GM18858 (cell line): ENCODE data around the gene CFAP92.
"Not testable (repeated sequence)": the region's sequence is repeated elsewhere in the genome, so short reads cannot be mapped to it uniquely, and the experiment has no call there.

Source experiments
- ATAC-seq: cut with Tn5 transposase; IDR thresholded peaks from one replicate; pipeline ENCODE4 v1.9.1; 2021; ENCODE audit not compliant: unreplicated experiment

Gene CFAP92

DNA sequence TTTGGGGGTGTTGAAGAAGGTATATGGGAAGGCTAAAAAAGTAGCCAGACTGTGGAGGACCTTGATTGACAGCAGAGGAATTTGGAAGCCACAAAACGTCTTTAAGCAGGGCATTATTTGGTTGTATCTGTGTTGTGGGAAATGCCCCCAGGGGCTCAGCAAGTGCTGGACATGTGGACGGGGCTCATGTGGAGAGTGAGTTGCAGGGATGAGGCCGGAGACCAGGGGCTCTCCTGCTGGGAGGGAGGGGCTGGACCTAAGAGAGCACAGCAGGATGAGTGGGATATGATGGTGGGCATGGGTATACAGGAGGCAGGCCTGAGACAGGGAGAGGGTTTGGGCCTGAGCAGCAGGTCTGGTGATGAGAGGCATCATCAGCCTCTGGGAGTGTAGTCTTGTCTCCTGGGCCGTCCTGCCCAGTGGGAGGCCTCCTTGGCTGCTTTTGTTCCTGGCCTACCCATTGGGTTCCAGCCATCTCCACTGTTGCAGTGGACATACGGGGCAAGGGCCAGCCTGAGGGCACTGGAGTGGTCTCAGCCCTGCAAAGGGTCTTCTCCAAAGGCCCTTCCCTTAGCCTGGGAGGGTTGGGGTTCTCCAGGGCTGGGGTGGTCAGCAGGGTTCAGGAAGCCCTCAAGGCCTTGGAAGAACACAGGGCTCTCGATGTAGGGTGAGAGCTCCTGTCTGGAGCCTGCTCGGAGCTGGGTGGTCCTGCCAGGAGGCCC lies 86.9 kb downstream of the CFAP92 start:
- ATAC-seq: no peak

DNA sequence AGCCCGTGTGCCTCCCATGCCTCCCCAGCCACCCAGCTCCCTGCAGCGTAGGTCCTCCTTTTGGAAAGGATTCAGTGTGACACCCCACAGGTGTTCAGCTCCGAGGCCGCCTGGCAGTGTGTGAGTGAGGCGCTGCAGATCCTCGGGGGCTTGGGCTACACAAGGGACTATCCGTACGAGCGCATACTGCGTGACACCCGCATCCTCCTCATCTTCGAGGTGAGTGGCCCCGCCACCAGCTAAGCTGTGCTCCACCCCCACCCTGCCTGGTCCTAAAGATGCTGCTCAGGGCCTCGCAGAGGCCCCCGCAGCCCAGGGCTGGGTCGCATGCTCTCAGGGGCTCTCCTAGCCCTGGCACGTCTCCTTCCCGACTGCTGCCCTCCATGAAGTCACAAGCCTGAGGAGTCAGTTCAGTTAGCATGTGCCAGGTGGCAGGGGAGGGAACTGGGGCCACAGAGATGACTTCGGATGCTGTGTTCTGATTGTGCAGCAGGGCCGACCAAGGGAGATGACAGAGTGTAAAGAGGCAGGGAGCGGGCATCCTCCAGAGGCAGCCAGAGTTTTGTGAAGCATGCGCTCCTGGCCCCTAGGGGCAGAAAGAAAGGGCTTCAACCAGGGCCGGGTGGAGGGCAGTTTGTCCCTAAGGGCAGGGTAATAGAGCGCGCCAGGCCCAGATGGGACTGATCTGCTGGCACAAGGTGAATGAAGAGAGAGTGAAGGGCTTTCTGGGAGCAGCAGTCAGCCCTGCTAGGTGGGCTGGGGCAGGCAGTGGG lies 87.7 kb downstream of the CFAP92 start:
- no peak for ATAC-seq

DNA sequence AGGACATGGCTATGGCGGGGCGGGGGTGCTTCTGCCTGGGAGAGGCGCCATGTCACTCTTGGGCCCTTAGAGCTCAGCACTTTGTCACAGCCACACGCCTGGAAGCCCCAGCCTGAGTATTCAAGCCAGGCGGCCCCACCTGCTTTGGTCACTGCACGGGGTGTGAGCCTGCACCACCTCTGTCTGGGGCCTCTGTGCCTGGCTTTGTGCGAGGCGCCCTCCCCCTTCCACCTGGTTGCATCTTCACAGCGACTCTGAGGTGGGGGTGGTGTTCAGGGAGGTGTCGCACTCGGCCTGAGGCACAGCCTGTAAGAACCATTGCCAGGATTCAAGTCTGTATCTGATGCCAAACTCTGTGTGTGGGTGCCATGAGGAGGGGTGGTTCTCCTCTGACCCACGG lies 90.4 kb downstream of the CFAP92 start:
- no peak for ATAC-seq

DNA sequence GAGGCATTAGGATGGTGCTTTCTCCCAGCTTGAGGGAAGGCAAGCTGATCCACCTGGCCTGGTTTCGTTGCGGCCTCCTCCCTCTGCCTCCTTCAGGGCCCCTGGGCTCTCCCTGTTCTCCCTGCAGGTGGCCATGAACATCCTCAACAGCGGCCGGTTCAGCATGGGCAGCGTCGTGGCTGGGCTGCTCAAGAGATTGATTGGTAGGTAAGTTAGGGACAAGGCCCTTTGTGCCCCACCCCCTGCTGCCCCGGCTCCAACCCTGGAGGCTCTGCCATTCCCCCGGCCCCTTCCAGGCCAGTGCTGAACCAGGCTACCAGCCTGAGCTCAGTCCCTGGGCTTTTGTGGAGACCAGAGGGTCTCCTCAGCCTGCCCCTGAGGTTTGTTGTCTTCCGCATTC lies 91.5 kb downstream of the CFAP92 start:
- ATAC-seq: no peak

DNA sequence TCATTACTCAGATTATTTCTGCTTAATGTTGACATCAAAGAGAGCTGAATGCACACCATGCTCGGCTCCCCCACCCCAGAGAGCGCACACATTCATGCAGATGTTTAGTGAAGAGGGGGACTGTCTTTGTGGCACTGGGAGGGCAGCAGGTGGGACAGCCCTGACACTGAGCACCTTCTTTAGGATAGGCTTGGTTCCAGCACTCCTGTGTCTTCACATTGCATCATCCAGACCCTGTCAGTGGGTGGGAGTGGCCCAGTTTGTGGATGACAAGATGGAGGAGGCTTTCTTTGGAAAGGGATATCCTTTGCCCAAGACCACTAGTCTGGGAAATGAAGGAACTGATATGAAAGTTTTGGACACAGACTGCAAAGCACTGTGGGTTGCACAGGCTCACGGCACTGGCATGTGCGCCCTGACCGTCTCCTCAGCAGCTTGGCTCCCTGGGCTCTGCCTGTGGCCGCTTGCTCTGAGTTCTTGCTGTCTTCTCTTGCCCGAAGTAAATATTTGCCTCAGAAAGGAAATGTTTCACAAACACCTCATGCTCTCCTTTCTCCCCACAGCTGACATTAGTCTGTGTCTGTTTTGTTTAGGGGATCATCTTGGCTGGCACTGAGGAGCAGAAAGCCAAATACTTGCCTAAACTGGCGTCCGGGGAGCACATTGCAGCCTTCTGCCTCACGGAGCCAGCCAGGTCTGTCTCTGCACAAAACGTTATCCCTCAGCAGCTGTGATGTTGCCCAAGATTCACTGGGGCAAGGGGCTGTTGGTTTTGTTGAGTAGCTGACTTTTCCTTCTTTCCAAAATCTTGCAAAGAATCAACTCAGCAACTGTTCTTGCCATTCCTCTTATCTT lies 97.8 kb downstream of the CFAP92 start:
- no peak for ATAC-seq

DNA sequence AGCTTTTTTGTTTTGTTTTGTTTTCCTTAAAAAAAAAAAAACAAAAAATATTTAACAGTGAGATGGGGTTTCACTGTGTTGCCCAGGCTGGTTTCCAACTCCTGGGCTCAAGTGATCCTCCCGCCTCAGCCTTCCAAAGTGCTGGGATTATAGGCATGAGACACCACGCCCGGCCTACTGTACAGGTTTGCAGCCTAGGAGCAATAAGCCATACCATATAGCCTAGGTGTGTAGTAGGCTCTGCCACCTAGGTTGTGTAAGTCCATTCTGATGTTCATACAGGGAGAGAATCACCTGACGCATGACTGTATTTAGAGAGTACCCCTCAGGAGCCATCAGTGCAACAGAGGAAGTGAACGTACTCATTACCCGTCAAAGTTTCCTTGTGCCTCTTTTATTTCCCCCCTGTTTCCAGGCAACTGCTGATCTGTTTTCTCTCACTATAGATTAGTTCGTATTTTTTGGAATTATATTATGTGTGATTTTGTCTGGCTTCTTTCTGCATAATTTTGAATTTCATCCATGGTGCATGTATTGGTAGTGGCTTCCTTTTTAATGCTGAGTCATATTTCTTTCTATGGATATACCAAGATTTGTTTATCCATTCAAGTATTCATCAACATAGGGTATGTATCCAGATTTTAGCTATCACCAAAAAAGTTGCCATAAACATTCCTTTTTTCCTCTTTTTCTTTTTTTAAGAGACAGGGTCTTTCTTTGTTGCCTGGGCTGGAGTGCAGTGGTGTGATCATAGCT lies 104.6 kb downstream of the CFAP92 start:
- no peak for ATAC-seq

DNA sequence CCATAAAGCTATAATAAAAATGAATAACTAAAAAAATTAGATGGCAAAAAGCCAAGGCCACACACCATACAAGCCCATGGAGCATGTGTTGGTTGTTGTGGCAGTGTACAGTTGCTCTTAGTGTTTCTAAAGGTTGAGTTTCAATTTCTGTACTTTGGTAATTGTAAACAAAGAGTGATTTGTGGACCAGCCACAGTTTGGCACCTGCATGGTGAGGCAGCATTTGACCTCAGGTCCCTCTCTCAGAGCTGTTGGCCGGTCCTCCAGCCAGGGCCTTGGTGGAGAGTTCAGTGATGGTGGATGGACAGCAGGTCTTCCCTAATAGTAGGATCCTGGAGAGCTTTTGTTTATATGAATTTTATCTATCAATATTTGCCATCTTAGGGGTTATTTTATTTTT lies 108.9 kb downstream of the CFAP92 start:
- ATAC-seq: no peak

DNA sequence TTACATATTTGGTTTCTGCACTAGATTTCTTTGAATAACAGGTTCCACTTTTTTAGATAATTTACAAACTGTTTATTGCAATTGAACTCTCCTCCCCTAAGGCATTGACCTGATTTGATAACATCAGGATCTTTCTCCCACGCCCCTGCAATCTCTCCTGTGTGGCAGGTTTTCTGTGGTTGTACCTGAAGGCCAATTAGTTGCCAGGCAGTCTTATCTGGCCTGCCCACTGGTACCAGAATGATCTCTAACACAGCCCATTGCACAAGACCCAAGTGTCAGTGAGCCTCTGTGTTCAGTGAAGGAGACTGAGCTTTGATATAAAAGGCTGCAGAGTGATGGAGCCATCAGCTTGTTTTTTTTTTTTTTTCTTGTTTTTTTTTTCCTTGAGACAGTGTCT lies 111.2 kb downstream of the CFAP92 start:
- ATAC-seq: no peak

DNA sequence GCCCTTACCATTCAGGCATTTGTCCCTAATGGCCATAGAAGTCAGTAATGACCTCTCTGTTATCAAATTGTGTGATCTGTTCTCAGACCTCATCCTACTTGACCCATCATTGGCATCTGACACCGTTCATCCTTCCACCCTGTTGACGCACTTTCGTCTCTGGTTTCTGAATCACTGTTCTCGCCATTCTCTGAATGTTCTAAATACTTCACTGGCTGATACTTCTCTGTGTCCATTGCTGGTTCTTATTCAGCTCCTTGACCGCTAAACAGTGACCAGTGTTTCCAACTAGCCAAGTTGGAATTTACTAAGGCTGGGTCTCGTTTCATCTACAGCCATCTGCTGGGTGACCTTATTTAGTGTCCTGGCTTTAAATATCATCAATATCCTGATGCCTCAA lies 112.3 kb downstream of the CFAP92 start:
- no peak for ATAC-seq

DNA sequence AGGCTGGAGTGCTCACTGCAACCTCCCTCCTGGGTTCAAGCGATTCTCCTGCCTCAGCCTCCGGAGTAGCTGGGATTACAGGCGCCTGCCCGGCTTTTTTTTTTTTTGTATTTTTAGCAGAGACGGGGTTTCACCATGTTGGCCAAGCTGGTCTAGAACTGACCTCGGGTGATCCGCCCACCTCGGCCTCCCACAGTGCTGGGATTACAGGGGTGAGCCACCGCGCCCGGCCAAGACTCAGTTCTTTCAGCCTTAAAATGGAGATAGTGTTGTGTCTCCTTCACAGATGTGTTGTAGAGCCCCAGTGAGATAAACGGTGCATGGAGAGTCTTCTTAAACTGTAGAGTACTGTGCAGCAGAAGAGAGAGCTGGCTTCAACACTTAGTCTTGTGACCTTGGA lies 113.4 kb downstream of the CFAP92 start:
- ATAC-seq: not testable (repeated sequence)

DNA sequence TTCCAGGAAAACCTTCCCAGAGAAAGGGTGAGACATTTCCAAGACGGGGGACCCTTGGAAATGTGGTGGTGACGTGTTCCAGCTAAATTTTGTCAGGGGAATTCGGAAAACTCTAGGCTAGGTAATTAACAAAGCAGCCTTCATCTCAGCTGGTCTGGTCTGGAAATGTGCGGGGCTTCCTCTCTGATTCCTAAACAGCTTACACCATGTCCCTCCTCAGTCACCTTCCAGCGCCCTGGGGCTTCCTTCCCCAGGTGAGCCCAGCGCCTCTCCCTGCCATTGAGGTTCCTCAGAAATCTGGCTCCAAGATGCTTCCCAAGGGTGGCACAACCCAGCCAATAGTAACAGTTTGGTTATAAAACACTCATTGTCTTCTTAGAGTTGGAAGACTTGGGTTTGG lies 113.9 kb downstream of the CFAP92 start:
- no peak for ATAC-seq

DNA sequence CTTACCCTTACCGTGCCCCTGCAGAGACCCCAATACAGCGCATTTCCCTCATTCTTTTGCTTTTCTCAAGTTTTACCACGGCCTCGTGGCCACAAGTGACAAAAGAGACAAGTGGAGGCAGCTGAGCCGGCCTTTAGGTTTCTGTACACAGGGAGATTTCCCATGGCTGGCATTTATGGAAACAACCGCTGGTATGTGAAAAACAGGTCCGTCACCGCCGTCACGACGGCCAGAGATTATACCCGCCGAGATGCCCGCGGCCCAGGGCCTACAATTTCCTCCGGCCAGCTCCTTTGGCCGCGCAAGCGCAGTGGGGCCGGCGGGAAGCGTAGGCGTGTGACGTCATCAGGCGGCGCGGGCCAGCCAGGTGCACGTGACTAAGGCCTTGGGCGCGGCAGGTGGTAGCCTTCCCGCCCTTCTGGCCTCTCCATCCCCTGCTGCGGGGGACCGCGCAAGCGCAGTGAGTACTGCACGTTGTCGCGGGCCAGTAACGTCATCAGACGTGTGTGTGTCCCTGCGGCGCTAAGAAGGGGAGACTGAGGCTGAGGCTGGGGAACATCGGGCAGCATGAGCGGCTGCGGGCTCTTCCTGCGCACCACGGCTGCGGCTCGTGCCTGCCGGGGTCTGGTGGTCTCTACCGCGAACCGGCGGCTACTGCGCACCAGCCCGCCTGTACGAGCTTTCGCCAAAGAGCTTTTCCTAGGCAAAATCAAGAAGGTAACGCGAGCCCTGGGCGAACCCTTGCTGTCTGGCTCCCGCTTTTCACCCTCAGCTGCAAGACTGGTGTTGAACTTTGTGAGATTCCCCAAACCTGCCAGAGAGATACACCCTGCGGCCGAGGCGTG lies 114.5 kb downstream of the CFAP92 start, which contains the start of gene ACAD9:
Gene ACAD9, plus strand, starts transcription at position 496 of the 845 bp plus-strand sequence. Its CDS starts 72 bp downstream, at position 568.
- ATAC-seq: peak; percentile 79

DNA sequence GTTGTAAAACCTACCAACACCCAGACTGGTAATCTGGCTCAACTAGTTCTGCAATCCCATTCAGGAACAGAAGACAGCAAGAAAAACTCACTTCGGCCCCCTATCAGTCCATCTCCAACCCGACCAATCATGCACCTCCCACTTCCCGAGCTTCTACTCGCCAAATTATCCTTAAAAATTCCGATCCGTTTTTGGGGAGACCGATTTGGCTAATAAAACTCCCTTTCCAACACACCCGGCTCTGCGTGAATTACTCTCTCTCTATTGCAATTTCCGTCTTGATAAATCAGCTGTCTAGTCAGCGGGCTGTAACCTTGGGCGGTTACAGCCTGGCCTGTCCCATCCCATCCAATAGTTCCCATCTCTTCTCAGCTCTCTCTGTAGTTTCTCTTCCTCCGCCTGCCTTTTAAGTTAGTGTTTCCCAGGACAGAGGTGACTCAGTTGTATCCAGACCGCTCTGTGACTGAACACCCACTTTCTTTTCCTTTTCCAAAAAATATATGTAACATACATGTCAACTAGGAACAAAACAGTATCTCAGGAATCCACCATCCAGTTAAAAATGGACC lies 115.2 kb downstream of the CFAP92 start:
- peak; percentile 15 for ATAC-seq

DNA sequence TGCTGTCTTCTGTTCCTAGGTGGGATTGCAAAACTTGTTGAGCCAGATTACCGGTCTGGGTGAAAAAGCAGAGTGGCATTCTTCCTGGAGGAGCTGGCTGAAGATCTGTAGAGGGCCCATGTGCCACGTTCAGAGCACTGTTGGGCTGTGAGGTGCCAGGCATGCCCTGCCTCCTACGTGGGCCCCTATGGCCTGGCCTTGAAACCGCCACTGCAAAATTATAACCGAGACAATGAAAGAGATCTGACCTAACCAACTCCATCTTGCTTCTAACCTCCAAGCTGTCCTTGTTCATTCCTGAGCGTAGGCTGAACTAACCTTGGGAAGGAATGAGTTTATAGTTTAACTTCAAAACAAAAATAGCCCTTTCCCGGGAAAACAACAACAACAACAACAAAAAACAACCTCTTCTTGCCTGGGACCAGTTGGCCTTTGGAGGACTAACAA lies 115.8 kb downstream of the CFAP92 start:
- ATAC-seq: no peak

DNA sequence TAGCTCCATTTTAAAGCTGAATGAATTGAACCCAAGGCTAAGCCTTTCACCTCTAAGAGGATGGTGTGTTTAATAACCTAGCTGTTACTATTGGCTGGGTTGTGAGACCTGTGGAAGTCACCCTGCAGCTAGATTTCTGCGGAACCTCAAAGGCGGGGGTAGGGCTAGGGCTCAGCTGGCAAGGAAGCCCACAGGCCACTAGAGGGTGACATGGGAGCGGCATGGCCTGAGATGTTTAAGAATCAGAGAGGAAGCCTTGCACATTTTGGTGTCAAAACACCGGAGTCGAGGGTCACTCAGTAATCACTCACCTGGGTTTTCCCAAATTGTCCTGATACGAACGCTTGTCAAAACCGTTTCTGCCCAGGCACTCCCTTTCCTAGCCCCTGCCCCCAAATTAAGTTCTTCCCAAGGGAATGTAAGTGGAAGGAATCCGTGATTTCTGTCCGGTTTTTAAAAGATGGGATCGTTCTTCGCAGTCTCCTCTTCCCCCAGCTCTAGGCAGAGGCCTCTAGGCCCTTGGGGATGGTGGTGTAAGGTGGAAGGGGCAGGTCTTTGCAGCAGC lies 118.2 kb downstream of the CFAP92 start:
- ATAC-seq: no peak

DNA sequence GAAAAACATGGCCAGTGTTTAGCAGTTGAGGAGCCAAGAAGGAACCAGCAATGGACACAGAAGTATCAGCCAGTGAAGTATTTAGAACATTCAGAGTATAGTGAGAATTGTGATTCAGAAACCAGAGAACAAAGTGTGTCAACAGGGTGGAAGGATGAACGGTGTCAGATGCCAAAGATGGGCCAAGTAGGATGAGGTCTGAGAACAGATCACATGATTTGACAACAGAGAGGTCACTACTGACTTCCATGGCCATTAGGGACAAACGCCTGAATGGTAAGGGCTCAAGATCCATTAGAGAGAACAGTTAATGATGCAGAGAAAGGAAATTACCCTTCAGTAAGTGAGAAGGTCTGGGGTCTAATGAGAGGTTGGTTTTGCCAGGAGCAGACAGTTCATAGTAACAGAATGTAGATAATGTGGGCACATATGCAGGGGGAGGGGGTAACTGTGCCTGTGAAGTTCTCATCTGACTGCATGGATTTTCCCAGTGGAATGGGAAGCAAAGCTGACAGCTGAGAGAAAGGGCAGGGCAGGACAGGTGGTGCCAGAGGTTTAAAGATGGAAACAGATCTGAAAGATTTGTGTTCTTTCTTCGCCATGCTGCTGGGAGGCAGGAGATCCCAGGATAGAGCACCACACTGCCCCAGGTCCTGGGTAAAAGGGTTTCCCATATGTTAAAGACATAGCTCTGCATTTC lies 119.2 kb downstream of the CFAP92 start:
- no peak for ATAC-seq

DNA sequence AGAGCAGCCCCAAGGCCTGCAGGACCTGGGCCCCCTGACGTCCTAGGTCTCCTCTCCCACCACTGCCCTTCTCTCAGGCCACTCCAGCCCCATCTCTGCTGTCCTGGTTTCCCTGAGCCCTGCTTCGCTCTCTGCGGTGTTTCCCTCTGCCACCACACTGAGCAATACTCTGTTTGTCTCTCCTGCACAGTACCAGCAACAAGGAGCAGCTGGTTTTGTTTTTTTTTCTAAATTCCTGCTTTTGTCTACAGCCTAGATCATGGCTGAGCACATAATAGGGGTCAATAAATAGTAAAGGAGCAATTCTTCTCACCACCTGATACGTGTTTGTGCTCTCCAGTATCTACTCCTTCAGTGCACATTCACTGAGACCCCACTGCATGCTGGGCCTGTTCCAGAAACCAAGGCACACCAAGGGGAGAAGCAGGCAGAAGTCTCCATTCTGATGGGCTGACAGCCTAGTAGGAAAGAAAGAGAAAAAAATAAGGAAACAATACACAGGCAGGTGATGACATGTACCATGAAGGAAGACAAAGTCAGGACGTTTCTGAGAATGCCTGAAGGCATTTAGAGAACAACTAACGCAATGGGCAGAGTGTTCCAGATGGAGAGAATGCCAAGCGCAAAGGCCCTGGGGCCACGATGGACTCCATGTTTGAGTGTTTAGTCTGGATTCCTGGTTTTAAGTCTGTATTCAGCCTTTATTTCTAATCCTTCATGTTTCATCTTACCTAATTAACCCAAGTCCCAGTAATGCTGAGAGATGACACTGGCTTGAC lies 120.4 kb downstream of the CFAP92 start:
- no peak for ATAC-seq

DNA sequence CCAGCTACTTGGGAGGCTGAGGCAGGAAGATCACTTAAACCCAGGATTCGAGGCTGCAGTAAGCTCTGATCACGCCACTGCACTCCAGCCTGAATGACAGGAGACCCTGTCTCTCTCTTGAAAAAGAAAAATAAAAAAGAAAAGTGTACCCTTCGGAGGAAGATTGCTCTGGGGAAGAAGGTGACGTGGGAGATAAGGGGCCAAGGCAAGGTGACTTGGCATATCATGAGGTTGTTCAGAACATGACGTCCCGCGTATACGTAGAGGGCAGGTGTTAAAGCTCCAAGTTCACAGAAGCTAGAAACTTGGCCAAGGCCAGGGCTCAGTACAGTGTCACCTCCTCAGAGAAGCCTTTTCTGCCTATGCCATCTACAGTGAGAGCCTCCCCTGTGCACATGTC lies 121.1 kb downstream of the CFAP92 start:
- ATAC-seq: no peak
